H9 (cell line): Measurements from ENCODE around the gene GABBR2. TPM values are rescaled to one million over a fixed set of nuclear protein-coding genes. Genes with fewer than 3 reads are reported as not detected.

Experiments used
- DNase-seq: peaks from one replicate; pipeline ENCODE4 v3.0.0-alpha.2; 2017
- H2AFZ ChIP-seq: one replicate; pipeline ENCODE4 v1.6.1; 2013; ENCODE audit warnings: mild to moderate bottlenecking, low read length, control low read depth, moderate library complexity
- H2AK5ac ChIP-seq: 2 replicates; pipeline ENCODE4 v1.6.1; 2013; ENCODE audit warnings: low read length, control low read depth, mixed read lengths; ENCODE audit not compliant: insufficient read length
- H2BK120ac ChIP-seq: one replicate; pipeline ENCODE4 v1.6.1; 2013; ENCODE audit warnings: low read depth, mild to moderate bottlenecking, low read length, control low read depth, inconsistent platforms; ENCODE audit not compliant: poor library complexity, severe bottlenecking
- H2BK12ac ChIP-seq: 2 replicates; pipeline ENCODE4 v1.6.1; 2013; ENCODE audit warnings: low read length, control low read depth, mixed read lengths, low read depth; ENCODE audit not compliant: insufficient read length
- H2BK15ac ChIP-seq: 2 replicates; pipeline ENCODE4 v1.6.1; 2013; ENCODE audit warnings: low read depth, low read length, control low read depth
- H2BK20ac ChIP-seq: one replicate; pipeline ENCODE4 v1.6.1; 2013; ENCODE audit warnings: low read depth, mild to moderate bottlenecking, low read length, control low read depth, inconsistent platforms; ENCODE audit not compliant: poor library complexity, severe bottlenecking
- H2BK5ac ChIP-seq: 2 replicates; pipeline ENCODE4 v1.6.1; 2013; ENCODE audit warnings: low read length, control low read depth, mixed read lengths; ENCODE audit not compliant: insufficient read length
- H3K14ac ChIP-seq: 2 replicates; pipeline ENCODE4 v1.6.1; 2013; ENCODE audit warnings: low read length, control low read depth; ENCODE audit not compliant: insufficient read depth
- H3K18ac ChIP-seq: 2 replicates; pipeline ENCODE4 v1.6.1; 2013; ENCODE audit warnings: low read depth, mild to moderate bottlenecking, mixed read lengths, low read length, control low read depth; ENCODE audit not compliant: insufficient read length
- H3K23ac ChIP-seq: 2 replicates; pipeline ENCODE4 v1.6.1; 2013; ENCODE audit warnings: low read length, control low read depth, mixed read lengths, low read depth; ENCODE audit not compliant: insufficient read length
- H3K23me2 ChIP-seq: 2 replicates; pipeline ENCODE4 v1.6.1; 2013; ENCODE audit warnings: low read depth, mild to moderate bottlenecking, mixed read lengths, low read length, control low read depth; ENCODE audit not compliant: insufficient read length, poor library complexity, severe bottlenecking
- H3K27ac ChIP-seq: 2 replicates; pipeline ENCODE4 v1.5.1; 2013; ENCODE audit warnings: low read length, control low read depth, mixed read lengths, low read depth; ENCODE audit not compliant: insufficient read length
- H3K27me3 ChIP-seq: 2 replicates; pipeline ENCODE4 v1.6.1; 2013; ENCODE audit warnings: low read length, control low read depth, inconsistent platforms; ENCODE audit not compliant: insufficient read depth
- H3K4ac ChIP-seq: 2 replicates; pipeline ENCODE4 v1.6.1; 2013; ENCODE audit warnings: low read depth, mild to moderate bottlenecking, control low read depth, inconsistent platforms, low read length, moderate library complexity
- H3K4me1 ChIP-seq: 2 replicates; pipeline ENCODE4 v1.6.1; 2013; ENCODE audit warnings: low read length, control low read depth, inconsistent platforms; ENCODE audit not compliant: insufficient read depth
- H3K4me2 ChIP-seq: 2 replicates; pipeline ENCODE4 v1.6.1; 2013; ENCODE audit warnings: low read length, control low read depth, mixed read lengths; ENCODE audit not compliant: insufficient read length, insufficient read depth
- H3K56ac ChIP-seq: 2 replicates; pipeline ENCODE4 v1.6.1; 2013; ENCODE audit warnings: low read depth, mild to moderate bottlenecking, mixed read lengths, low read length, control low read depth; ENCODE audit not compliant: insufficient read length
- H3K79me1 ChIP-seq: 2 replicates; pipeline ENCODE4 v1.6.1; 2013; ENCODE audit warnings: low read depth, mild to moderate bottlenecking, moderate library complexity, low read length, control low read depth, inconsistent platforms; ENCODE audit not compliant: insufficient read depth, poor library complexity, severe bottlenecking
- H3K79me2 ChIP-seq: 2 replicates; pipeline ENCODE4 v1.6.1; 2013; ENCODE audit warnings: low read length, control low read depth, inconsistent platforms; ENCODE audit not compliant: insufficient read depth
- H3K9ac ChIP-seq: 2 replicates; pipeline ENCODE4 v1.6.1; 2013; ENCODE audit warnings: low read length, control low read depth, mixed read lengths; ENCODE audit not compliant: insufficient read length; ENCODE audit errors: extremely low read depth
- H3K9me3 ChIP-seq: one replicate; pipeline ENCODE4 v1.6.1; 2013; ENCODE audit warnings: low read depth, low read length, inconsistent platforms; ENCODE audit not compliant: control insufficient read depth
- H3T11ph ChIP-seq: one replicate; pipeline ENCODE4 v1.6.1; 2013; ENCODE audit warnings: mild to moderate bottlenecking, low read length, control low read depth, inconsistent platforms
- H4K20me1 ChIP-seq: one replicate; pipeline ENCODE4 v1.6.1; 2013; ENCODE audit not compliant: control insufficient read depth, insufficient read length, insufficient read depth
- H4K5ac ChIP-seq: 2 replicates; pipeline ENCODE4 v1.6.1; 2013; ENCODE audit warnings: low read depth, mild to moderate bottlenecking, mixed read lengths, low read length, control low read depth; ENCODE audit not compliant: insufficient read length
- H4K8ac ChIP-seq: replicated peaks from 2 replicates; pipeline ENCODE4 v1.6.1; 2013; ENCODE audit warnings: low read length, control low read depth, mixed read lengths, low read depth; ENCODE audit not compliant: insufficient read length
- H4K91ac ChIP-seq: 2 replicates; pipeline ENCODE4 v1.6.1; 2013; ENCODE audit warnings: low read depth, mild to moderate bottlenecking, moderate library complexity, mixed read lengths, low read length, control low read depth; ENCODE audit not compliant: insufficient read length
- H3K27ac Mint-ChIP-seq, 3 experiments: 2 replicates in 2 of 3; 3 replicates in 1 of 3; pipeline ENCODE4 v1.8.0; 2020 to 2021; ENCODE audit warnings: mixed read lengths in 3 of 3, mild to moderate bottlenecking in 1 of 3, moderate library complexity in 1 of 3
- H3K27me3 Mint-ChIP-seq: 2 replicates; pipeline ENCODE4 v1.8.0; 2021; ENCODE audit warnings: low read depth, mild to moderate bottlenecking, moderate library complexity, mixed read lengths
- H3K36me3 Mint-ChIP-seq, 3 experiments: 2 replicates in 2 of 3; 3 replicates in 1 of 3; pipeline ENCODE4 v1.8.0; 2020 to 2021; ENCODE audit warnings: low read depth in 3 of 3, mixed read lengths in 3 of 3; ENCODE audit not compliant: insufficient read depth in 1 of 3
- H3K4me1 Mint-ChIP-seq, 2 experiments: 2 replicates each; pipeline ENCODE4 v1.8.0; 2020; ENCODE audit warnings: mixed read lengths in 2 of 2
- H3K4me3 Mint-ChIP-seq, 2 experiments: 2 replicates in 1 of 2; 3 replicates in 1 of 2; pipeline ENCODE4 v1.8.0; 2020 to 2021; ENCODE audit warnings: mild to moderate bottlenecking in 2 of 2, mixed read lengths in 2 of 2, moderate library complexity in 1 of 2
- H3K9me3 Mint-ChIP-seq, 2 experiments: 2 replicates in 1 of 2; 3 replicates in 1 of 2; pipeline ENCODE4 v1.8.0; 2020; ENCODE audit warnings: mild to moderate bottlenecking in 2 of 2, mixed read lengths in 2 of 2, moderate library complexity in 1 of 2
- WGBS: extraction: QIAGEN DNeasy Blood & Tissue Kit; methylation state at CpG from one replicate; pipeline ENCODE4 v1.1.7; 2013; ENCODE audit warnings: missing lambda C conversion rate, low lambda C conversion rate, mixed read lengths; ENCODE audit not compliant: insufficient read length; ENCODE audit errors: extremely low coverage; 5-methylcytosine and 5-hydroxymethylcytosine counted together
- total RNA-seq: library from RNA; stranded (reverse); gene quantifications from 2 replicates; pipeline ENCODE4 v1.2.1, GENCODE V29; 2021
- TF ChIP-seq, protein P1 (sequence below): fragments of 200-600 bp; sonication (generic); conservative IDR thresholded peaks from 3 replicates; pipeline ENCODE4 v1.8.0; 2021; ENCODE audit warnings: antibody characterized with exemption, mild to moderate bottlenecking

GABBR2 gene
- total RNA-seq, 1 experiment from 2014 or later = 0.66 TPM

DNA sequence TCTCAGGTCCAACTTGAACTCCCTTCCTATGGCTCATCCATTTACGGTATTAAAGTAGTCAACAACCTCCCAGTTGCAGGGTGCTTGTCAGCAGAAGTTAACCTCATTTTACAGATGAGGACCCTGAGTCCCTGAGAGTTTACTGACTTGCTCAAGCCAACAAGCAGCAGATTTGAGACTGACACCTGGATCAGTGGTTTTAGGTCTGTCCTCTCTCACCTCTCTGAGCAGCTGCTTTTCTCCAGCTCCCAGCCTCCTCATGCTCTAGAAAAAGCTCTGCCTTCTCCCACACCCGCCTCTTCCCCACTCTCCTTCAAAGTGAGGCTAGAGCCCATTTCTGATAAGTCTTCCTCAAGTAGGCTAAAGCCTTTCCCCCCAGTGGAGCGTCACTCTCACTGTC, 56.4 kb downstream of the GABBR2 start:
- H3K18ac ChIP-seq = no peak overlapping the region
- TF ChIP-seq, protein P1, sequence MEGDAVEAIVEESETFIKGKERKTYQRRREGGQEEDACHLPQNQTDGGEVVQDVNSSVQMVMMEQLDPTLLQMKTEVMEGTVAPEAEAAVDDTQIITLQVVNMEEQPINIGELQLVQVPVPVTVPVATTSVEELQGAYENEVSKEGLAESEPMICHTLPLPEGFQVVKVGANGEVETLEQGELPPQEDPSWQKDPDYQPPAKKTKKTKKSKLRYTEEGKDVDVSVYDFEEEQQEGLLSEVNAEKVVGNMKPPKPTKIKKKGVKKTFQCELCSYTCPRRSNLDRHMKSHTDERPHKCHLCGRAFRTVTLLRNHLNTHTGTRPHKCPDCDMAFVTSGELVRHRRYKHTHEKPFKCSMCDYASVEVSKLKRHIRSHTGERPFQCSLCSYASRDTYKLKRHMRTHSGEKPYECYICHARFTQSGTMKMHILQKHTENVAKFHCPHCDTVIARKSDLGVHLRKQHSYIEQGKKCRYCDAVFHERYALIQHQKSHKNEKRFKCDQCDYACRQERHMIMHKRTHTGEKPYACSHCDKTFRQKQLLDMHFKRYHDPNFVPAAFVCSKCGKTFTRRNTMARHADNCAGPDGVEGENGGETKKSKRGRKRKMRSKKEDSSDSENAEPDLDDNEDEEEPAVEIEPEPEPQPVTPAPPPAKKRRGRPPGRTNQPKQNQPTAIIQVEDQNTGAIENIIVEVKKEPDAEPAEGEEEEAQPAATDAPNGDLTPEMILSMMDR = no peak
- no peak overlapping the region for H2AK5ac ChIP-seq
- WGBS = no CpG with 5 or more reads among the region's 3 CpGs
- H3K36me3 Mint-ChIP-seq = no peaks in the 10 kb centered on the region
- H3K4me3 Mint-ChIP-seq = no peak overlapping the region
- no peak overlapping the region for H4K5ac ChIP-seq
- H2BK15ac ChIP-seq = no peak overlapping the region
- no peaks in the 10 kb centered on the region for H3K9me3 ChIP-seq
- H3K4me2 ChIP-seq = no peak overlapping the region
- no peak for DNase-seq
- H3K4me1 Mint-ChIP-seq = peaks cover 9 to 12% of the 10 kb centered on the region in 2 experiments
- H2BK120ac ChIP-seq = no peak overlapping the region
- no peak overlapping the region for H3K27ac ChIP-seq
- H3K9me3 Mint-ChIP-seq = no peaks in the 10 kb centered on the region; a peak in 1 of 5 replicates
- no peak overlapping the region for H3K56ac ChIP-seq
- no peak overlapping the region for H2BK20ac ChIP-seq
- no peaks in the 10 kb centered on the region for H4K20me1 ChIP-seq
- no peaks in the 10 kb centered on the region for H3K27me3 ChIP-seq
- no peak overlapping the region for H3T11ph ChIP-seq
- H3K23ac ChIP-seq = no peak overlapping the region
- H2BK5ac ChIP-seq = no peak overlapping the region
- peaks cover 3% of the 10 kb centered on the region for H3K27me3 Mint-ChIP-seq
- H3K9ac ChIP-seq = no peak overlapping the region
- no peak overlapping the region for H2BK12ac ChIP-seq
- H3K4ac ChIP-seq = no peak overlapping the region
- no peak overlapping the region for H4K8ac ChIP-seq
- no peaks in the 10 kb centered on the region for H3K23me2 ChIP-seq
- no peaks in the 10 kb centered on the region for H3K79me1 ChIP-seq
- H3K14ac ChIP-seq = no peak overlapping the region
- H3K79me2 ChIP-seq = no peaks in the 10 kb centered on the region
- no peak overlapping the region for H2AFZ ChIP-seq
- H3K4me1 ChIP-seq = peaks cover 2% of the 10 kb centered on the region; the same call in 1 of the 2 replicates
- H3K27ac Mint-ChIP-seq = peak overlapping the region in 2 of 3 experiments; percentile 9 to 14; a peak in 1 of 7 replicates
- no peak overlapping the region for H4K91ac ChIP-seq
